Parathyroid adenoma (tissue), 2 donors: ENCODE measurements around the gene TNNI3.

Experiments
- H2AFZ ChIP-seq: fragments of 300-600 bp; sonication (generic); one replicate; pipeline ENCODE4 v1.7.0; 2017; ENCODE audit warnings: antibody characterized with exemption, mild to moderate bottlenecking
- H3K27ac ChIP-seq: fragments of 300-600 bp; sonication (generic); one replicate; pipeline ENCODE4 v1.7.0; 2017
- H3K27me3 ChIP-seq: fragments of 300-600 bp; sonication (generic); one replicate; pipeline ENCODE4 v1.7.0; 2017; ENCODE audit warnings: low read length; ENCODE audit not compliant: control insufficient read depth, insufficient read depth
- H3K36me3 ChIP-seq: fragments of 300-600 bp; sonication (generic); one replicate; pipeline ENCODE4 v1.7.0; 2017; ENCODE audit warnings: low read length; ENCODE audit not compliant: control insufficient read depth, insufficient read depth
- H3K4me1 ChIP-seq: fragments of 300-600 bp; sonication (generic); one replicate; pipeline ENCODE4 v1.7.0; 2017; ENCODE audit warnings: control low read depth
- H3K4me2 ChIP-seq: fragments of 300-600 bp; sonication (generic); one replicate; pipeline ENCODE4 v1.7.0; 2017; ENCODE audit warnings: low read length
- H3K4me3 ChIP-seq: fragments of 300-600 bp; sonication (generic); one replicate; pipeline ENCODE4 v1.7.0; 2017; ENCODE audit warnings: low read depth, low read length
- H3K79me2 ChIP-seq: fragments of 300-600 bp; sonication (generic); one replicate; pipeline ENCODE4 v1.7.0; 2017; ENCODE audit warnings: control low read depth
- H3K9ac ChIP-seq: fragments of 300-600 bp; sonication (generic); one replicate; pipeline ENCODE4 v1.7.0; 2017; ENCODE audit warnings: mild to moderate bottlenecking
- H3K9me3 ChIP-seq: fragments of 300-600 bp; sonication (generic); one replicate; pipeline ENCODE4 v1.7.0; 2017; ENCODE audit warnings: low read length; ENCODE audit not compliant: control insufficient read depth
- CTCF ChIP-seq: fragments of 300-600 bp; sonication (generic); IDR thresholded peaks from one replicate; pipeline ENCODE4 v1.7.0; 2017; ENCODE audit warnings: antibody characterized with exemption, mild to moderate bottlenecking
- donor health status: primary hyperparathyroidism.

TNNI3 gene

GRCh38 chr19:55105237-55105636, 52.3 kb downstream of the TNNI3 start:
- no peak overlapping the region for H3K27ac ChIP-seq
- H3K4me1 ChIP-seq, result no peaks in the 10 kb centered on the region
- no peak overlapping the region for H2AFZ ChIP-seq
- H3K9me3 ChIP-seq, result no peaks in the 10 kb centered on the region
- no peaks in the 10 kb centered on the region for H3K27me3 ChIP-seq
- H3K79me2 ChIP-seq, result peaks cover 23% of the 10 kb centered on the region
- no peaks in the 10 kb centered on the region for H3K36me3 ChIP-seq
- H3K4me3 ChIP-seq, result no peak overlapping the region
- no peak overlapping the region for H3K9ac ChIP-seq
- H3K4me2 ChIP-seq, result no peak overlapping the region
- no peak for TF ChIP-seq CTCF

GRCh38 chr19:55103190-55103589, 54.3 kb downstream of the TNNI3 start:
- Histone ChIP-seq H2AFZ (no peak overlapping the region), H3K4me1 (no peaks in the 10 kb centered on the region), H3K9ac (no peak overlapping the region), H3K36me3 (no peaks in the 10 kb centered on the region), H3K9me3 (no peaks in the 10 kb centered on the region), H3K79me2 (peaks cover 31% of the 10 kb centered on the region), H3K27ac (no peak overlapping the region), H3K4me3 (no peak overlapping the region), H3K4me2 (no peak overlapping the region), H3K27me3 (no peaks in the 10 kb centered on the region)
- no peak for TF ChIP-seq CTCF
